ENCODE data around the gene KCNAB1. TPM values are rescaled to one million over a fixed set of nuclear protein-coding genes. Genes with fewer than 3 reads are reported as not detected.

KCNAB1 gene
- polyA plus RNA-seq, 4 donors: 2.7 to 3.5 (median 3.3) TPM

DNA sequence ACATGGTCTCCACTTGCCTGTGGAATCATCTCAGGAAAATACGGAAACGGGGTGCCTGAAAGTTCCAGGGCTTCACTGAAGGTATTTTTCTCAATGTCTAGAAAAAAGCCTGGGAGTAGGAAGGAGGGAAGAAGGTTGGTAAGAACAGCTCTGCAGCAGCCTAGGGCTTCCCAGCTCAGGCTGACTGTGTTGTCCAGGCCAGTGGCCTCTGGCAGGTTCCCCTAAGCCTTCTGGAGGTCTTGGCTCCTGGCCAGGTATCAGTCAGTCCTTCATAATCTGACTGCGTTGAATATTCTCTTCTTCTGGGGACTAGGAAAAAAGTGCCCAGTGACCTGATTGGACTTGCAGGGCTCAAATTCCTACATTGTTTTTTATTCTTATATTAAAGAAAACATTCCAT is 395.9 kb downstream of the KCNAB1 start:
- DNase-seq (ENCODE audit: low read depth in 4 of 4, low spot score in 2 of 4): no peak

DNA sequence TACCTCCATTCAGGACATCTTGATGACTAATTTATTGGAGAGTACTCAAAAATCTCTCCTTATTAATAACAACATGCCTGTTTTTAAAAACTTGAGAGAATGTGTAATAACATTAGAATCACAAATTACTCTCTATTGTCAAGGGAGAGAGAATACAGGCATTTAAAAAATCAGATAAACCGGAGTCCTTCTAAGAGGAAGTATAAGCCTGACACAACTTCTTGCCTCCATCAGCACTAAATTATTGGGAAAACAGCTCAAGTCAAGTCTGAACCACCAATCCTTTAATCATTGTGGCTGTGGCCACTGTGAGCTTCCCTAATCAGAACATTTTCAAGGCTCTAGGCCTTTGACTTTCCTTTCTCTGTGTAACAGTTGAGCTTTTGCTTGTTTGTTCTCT is 396.6 kb downstream of the KCNAB1 start:
- no peak for DNase-seq (ENCODE audit: low read depth in 4 of 4, low spot score in 2 of 4)

DNA sequence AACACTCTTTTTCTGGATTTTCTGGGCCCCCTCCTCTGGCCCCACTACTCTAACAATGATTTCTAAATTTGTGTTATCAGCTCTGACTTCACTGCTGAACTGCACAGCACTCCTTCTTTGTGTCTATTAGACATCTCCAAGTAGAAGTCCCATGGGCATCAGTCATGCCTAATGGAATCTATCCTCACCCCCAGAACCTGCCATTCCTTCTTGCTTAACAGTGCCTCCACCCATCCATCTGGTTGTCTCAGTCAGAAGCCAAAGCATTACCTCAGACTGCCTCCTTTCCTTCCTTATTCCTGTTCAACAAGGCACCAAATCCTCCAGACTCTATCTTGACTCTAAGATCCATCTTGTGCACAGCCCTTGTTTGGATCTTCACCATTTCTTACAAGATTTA is 398.3 kb downstream of the KCNAB1 start:
- no peak for DNase-seq (ENCODE audit: low read depth in 4 of 4, low spot score in 2 of 4)

DNA sequence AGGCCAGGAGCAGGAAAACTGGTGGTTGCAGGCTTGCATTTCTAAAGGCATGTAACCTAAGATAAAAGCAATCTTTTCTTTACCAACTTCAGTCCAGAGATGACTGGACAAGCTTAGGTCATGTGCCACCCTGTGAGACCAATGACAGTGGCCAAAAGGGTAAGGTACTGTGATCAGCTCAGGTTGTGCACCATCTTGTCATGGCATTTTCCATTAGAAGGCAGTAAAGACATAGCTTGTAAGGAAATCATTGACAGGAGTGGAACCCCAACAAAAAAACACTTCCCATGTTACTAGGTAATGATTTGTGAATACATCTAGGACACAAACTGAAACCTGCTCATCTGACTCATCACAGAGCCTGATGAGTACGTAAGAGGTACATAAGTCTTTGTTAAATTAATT is 399.4 kb downstream of the KCNAB1 start:
- DNase-seq (ENCODE audit: low read depth in 4 of 4, low spot score in 2 of 4): no peak

DNA sequence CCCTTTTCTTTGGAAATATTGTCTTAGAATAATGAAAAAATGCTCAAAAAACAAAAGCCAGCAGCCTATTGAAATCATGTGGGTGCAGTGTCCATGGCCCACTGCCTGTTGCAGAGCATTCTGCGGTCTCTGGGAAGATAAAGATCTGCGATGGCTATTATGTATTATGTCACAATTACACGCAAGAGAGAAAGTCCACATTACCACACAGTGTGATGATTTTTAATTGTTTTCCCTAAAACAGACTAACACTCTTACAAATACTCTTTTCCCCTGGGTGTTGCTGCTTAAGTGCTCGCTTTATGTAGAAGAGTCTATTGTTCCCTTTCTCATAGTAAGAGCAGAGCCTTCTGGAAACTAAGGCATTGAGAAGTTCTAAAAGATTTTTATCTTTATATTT is 402.3 kb downstream of the KCNAB1 start:
- no peak for DNase-seq (ENCODE audit: low read depth in 4 of 4, low spot score in 2 of 4)

DNA sequence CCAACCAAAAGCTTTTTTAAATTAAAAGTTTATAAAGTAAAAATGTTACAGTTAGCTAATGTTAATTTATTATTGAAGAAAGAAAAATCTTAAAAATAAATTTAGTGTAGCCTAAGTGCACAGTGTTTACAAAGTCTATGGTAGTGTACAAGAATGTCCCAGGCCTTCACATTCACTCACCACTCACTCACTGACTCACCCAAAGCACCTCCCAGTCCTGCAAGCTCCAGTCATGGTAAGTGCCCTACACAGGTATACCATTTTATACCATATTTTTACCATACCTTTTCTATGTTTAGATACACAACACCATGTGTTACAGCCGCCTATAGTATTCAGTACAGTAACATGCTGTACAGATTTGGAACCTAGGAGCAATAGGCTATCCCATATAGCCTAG is 405.4 kb downstream of the KCNAB1 start:
- no peak for DNase-seq (ENCODE audit: low read depth in 4 of 4, low spot score in 2 of 4)

DNA sequence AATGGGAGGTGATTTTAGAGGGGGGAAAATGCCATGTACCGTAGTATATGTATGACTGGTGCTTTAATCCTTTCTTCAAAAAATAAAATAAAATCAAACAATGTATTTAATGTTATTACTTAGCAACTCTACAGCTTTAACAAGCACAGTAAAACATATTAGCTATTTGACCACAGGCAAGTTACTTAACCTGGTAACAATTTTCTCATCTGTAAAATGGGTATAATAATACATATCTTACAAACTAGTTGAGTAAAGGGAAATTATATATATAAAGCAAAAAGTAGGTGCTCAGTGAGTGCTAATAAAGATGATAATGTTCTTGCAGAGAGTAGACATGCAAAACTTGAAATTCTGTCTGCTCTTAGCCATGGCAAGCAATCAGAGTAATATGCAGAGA is 406.7 kb downstream of the KCNAB1 start:
- no peak for DNase-seq (ENCODE audit: low read depth in 4 of 4, low spot score in 2 of 4)

DNA sequence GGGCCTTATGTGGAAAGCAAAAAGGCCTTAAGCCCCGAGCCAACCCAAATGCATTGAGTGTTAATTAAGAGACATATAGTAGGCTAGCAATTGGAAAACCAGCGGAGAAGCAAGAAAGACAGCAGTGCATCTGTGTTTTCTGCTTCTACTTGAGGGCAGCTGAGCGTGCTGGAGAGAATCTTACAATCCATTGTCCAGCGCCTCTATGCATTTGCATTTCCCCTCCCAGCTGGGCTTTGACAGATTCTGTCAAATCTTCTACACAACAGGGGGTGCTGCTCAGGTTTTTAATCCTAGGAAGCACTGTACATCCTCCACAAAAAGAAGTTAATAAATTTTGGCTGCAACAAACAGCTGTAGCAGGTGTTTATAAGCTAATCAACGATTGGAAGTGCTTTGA is 410.6 kb downstream of the KCNAB1 start:
- no peak for DNase-seq (ENCODE audit: low read depth in 4 of 4, low spot score in 2 of 4)

DNA sequence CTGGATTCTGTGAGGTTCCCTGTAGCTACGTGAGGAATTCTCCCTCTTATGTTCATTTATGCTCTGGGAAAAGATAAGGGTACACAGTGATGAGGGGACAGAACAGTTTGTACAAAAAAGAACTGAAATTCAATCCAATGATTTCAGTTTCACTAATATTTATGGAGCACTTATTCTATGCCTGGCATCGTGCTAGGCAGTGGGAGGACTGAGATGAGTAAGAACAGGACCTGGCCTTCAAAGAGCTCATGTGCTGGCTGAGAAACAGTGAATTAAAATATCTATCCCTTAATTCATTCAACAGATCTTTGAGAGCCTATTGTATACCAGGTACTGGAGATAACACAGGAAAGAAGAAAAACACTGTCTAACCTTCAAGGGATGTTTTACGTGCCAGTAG is 412.4 kb downstream of the KCNAB1 start:
- DNase-seq (ENCODE audit: low read depth in 4 of 4, low spot score in 2 of 4): no peak

DNA sequence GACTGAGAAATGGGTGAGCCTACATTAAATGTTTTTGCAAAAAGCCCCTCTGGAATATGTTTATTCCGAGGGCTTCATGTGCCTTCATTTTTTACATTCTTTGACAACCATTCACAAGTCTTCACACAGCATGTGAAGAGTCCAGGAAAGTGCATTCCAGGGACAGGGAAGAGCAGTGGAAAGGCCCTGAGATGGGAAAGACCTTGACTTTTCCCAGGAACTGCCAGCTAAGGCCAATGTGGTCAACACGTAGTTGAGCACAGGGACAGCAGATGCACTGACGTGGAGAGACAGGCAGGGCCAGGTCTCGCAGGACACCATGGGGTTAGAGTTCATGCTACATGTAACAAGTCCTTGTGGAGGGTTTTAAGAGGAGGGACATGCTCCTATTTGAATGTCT is 412.8 kb downstream of the KCNAB1 start:
- no peak for DNase-seq (ENCODE audit: low read depth in 4 of 4, low spot score in 2 of 4)

DNA sequence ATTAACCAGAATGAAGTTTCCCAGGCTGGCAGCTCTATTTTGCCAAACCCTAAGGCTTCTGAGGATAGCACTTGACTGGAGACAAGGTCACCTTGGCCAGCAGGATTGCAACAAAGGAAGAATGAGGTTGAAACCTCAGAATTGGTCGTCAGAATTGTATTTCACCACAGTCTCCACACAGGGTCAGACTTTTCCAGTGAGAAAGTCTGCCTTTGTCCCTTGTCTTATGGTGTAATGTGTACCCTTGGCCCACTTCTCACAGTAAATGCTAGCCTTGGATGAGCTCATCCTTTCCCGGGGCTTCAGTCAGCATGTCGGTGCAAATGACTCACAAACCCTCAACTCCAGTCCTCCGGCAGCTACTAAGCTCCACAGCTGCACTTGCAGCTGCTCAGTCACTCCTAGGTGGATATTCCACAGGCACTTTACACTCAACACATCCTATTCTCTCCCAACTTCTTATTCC is 414.8 kb downstream of the KCNAB1 start:
- peak in 2 of 4 donors; percentile 24 to 52 for DNase-seq (ENCODE audit: low read depth in 4 of 4, low spot score in 2 of 4)

DNA sequence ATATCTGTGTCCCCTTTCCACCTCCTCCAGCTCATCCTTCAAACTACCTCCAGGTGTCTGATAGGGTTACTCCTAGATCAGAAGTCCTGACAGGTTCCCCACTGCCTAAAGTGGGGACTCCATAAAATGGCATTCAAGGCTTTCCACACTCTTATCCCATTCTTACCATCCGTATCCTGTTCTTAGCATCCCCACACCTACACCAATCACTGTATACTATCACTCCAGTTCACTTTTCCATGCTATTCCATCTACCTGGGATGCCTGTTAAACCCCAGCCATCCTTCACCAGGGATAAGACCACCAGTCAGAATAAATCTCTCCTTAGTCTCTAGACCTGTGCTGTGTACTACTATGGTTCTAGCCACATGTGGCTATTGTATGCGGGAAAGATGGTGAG is 415.4 kb downstream of the KCNAB1 start:
- no peak for DNase-seq (ENCODE audit: low read depth in 4 of 4, low spot score in 2 of 4)

DNA sequence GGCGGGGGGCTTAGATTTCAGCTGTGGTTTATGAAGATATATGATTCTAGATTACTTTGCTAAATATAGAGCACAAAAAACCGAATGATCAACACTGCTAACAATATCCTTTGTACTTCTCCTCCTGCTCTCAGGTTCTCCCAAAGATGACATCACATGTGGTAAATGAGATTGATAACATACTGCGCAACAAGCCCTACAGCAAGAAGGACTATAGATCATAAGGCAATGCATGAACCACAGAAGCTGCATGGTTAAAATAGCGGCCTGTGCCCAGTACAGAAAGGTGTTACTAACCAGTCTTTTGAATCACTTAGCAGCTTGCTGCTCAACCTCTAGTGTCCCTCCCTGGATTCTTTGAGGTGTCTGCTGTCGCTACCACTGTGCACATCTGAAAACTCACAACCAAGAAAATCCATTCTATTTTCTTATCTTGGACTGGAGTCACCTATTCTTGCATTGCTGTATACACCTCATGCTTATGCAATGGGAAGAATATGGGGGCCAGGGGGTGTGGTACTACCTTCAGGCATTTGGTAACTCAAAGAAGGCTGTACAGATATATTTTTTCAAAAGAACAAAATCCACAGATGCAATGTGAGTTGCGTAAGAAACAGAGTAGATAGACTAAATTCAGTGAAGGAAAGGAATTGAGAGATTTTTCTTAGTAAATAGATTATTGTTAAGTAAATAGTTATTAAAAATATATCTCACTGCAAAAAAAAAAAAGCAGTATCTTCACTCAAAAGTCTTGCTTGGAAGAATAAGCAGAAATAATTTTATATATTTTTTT is 416.3 kb downstream of the KCNAB1 start:
- no peak for DNase-seq (ENCODE audit: low read depth in 4 of 4, low spot score in 2 of 4)

DNA sequence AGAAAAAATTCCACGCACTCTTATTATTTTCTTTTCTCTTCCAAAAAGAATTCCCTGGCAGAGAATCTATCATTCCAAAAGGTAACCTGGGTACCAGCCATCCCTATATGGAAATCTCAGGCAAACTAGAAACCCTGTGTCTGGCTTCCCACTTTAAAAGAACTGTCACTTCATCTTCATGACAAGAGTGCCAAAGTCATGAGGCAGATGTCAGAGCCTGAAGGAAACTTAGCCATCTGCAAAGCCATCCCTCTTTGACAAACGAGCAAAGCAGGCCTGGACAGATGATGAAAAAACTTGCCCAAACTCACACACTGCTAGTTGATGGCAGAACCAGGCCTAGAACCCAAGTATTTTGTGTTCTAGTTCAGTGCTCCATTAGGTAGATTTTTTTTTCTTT is 418.7 kb downstream of the KCNAB1 start:
- DNase-seq (ENCODE audit: low read depth in 4 of 4, low spot score in 2 of 4): no peak

DNA sequence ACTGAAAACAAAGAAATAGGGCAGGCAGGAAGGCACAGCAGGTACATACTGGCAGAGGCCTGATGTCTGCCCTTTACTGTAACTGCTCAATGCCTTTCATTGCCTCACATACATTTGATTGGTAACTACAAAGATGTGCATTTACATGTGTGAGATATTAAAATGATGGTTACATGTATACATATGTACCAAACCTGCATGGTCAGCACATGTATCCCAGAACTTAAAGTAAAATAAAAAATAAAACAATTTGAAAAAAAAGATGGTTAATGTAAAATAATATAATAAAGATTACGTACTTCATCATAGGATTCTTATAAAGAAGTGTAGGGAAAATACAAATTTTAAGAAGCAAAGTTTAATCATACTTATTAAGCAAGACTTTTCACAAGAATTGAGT is 419.4 kb downstream of the KCNAB1 start:
- no peak for DNase-seq (ENCODE audit: low read depth in 4 of 4, low spot score in 2 of 4)

DNA sequence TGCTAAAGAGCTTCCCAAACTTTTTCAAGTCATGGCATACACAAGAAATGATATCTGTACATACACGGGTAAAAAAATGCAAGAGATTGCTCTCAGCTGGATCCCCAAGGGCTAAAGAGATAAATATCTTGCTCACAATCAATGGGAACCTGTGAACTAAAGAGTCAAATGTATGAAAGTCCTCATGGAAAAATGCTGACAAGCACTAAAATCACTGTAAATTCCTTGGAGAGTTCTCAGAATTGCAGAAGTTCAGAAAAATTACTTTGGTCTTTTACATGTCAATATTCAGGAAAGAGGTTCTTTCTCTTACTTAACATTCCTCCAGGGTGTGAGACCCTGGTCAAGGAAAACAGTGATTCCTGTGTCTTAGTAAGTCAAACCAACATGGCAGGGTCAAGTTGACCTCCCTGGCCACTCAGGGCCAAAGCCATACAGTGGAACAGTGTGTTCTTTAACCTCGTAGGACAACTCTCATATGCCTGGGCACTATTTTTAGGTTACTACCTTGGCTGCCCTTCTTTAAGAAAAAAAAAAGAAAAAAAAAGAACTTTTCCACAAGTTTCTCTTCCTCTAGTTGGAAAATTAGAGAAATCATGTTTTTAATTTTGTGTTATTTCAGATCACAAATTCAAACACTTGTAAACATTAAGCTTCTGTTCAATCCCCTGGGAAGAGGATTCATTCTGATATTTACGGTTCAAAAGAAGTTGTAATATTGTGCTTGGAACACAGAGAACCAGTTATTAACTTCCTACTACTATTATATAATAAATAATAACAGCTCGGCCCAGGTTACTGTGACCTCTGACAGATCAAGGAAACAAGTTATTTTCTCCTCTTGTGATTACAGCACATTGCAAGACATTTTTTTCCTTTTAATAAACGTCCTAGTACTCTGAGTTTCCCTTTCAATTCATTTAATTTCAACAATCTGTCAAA is 422.0 kb downstream of the KCNAB1 start:
- DNase-seq (ENCODE audit: low read depth in 4 of 4, low spot score in 2 of 4): no peak

DNA sequence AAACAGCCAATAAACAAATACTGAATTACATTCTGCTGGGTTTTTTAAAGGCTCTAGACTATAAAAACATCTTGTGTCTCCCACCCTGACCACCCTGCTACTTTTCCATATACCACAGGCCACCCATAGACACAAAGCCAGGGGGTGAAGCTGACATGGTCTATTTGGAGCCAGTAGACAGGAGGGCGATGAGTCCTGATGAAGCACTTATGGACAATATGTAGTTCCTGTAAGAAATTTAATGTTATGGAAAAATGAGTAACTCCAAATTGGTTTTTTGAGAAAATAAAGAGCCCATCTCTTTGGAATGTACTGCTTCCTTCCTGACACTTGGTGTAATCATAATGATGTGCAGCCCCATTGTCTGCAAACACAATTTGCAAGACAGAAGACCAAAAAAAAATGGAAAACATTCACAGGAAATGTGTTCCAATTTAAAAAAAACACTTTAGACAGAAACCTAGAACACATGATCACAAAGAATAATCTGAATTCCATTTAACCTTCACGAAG is 422.7 kb downstream of the KCNAB1 start:
- DNase-seq (ENCODE audit: low read depth in 4 of 4, low spot score in 2 of 4): no peak

DNA sequence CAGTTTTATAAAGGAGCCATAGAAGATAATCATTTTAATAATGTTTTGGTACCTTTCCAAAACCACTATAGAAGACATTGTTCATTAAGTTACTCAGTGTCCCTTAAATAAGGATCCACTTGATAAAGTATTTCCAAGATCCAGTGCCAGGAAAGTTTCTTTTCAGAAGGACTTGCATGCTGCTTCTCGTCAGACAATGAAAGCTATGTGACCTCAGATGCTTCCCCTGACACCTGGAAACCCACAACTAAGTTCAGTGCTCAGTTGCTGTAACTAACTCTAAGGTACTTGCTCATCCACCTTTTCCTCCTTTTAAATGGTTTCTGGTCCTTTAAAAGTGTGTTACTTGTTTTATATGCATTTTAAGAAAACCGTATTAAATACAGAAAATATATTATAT is 427.3 kb downstream of the KCNAB1 start:
- no peak for DNase-seq (ENCODE audit: low read depth in 4 of 4, low spot score in 2 of 4)

DNA sequence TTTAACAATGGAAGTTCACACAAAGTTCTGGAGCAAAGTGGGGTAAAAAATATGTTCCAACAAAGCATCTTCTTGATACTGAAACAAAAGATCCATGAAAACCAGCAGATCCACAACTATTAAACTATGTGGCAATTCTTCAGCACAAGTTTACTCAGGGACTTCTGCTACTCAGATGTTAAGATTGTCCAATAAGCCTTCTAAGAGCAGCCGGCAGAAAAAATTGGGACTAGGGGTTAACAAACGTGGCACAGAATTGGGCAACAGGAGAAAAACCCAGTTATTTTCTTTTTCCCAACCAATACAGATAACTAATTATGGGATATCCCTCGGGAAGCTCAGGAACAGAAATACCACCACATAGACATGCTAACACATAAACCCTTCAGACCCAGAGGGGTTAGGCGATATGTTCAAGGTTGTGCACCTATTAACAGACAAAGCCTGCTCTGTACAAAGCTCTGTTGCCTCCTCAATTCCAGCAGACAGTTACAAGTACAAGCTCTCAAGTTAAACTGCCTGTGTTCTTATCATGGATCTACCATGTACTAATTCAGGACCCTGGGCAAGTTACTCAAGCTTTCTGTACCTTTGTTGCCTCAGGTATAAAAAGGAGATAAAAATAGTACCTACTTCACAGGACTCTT is 427.8 kb downstream of the KCNAB1 start:
- no peak for DNase-seq (ENCODE audit: low read depth in 4 of 4, low spot score in 2 of 4)

DNA sequence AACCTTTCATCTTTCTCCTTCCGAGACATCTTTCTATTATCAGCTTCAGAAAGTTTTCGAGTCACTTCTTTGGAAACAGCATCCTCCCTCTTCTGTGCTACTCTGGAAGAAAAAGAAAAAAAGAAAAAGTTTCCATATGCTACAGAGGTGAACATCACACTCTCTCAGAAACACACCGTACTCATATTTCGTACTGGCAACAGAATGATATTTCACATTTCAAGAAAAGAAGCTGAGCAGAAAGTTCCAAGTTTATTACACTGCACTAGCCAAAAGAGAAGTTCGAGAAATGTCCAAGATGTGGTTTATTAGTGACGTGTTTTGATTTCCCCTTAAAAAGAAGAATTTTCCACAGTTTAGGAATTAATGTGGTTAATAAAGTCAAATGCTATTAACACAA is 428.5 kb downstream of the KCNAB1 start:
- DNase-seq (ENCODE audit: low read depth in 4 of 4, low spot score in 2 of 4): no peak

DNA sequence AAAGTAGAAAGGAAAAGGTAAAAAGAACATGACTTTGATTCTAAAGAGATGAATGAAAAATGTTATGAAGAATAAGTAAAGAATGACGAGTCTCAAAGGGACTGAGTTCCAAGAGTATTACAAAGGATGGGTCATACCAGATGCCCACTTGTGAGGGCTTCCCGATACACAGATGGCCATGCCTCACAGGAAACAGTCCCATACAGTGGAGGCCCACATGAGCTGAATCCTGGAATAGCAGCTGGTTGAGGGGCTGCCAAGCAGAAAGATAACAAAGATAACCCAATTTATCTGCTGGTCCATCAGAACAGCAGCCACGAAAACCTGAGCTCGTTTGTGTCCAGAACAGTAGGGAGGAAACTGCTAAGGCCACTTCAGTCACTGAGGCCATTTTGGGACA is 430.9 kb downstream of the KCNAB1 start:
- no peak for DNase-seq (ENCODE audit: low read depth in 4 of 4, low spot score in 2 of 4)

All from left renal cortex interstitium (tissue), 4 donors.